Kidney (tissue), 14 donors: ENCODE measurements around the gene MUCL1. TPM values are rescaled to one million over a fixed set of nuclear protein-coding genes. Genes with fewer than 3 reads are reported as not detected.
A peak's percentile ranks its signal among the peaks of the same experiment; 100 is the strongest.

ENCODE experiments used
- DNase-seq, 5 donors: peaks; one replicate each; pipeline ENCODE4 v3.0.0-alpha.2; 2013 to 2020
- FAIRE-seq: peaks from 2 replicates; lab custom pipeline; 2012; peaks lifted over from hg19 to GRCh38; lab: Jason Lieb, UNC
- H3K27ac ChIP-seq, 2 donors: one replicate each; pipeline ENCODE4 v1.7.0; 2013; ENCODE audit warnings: low read depth in 2 of 2, low read length in 2 of 2, inconsistent platforms in 1 of 2
- H3K27me3 ChIP-seq: one replicate; pipeline ENCODE4 v1.7.1; 2013; ENCODE audit warnings: low read length, inconsistent platforms; ENCODE audit not compliant: control insufficient read depth, insufficient read depth
- H3K36me3 ChIP-seq, 3 donors: one replicate each; pipeline versions ENCODE4 v1.7.0 to v1.7.1; 2013; ENCODE audit warnings: low read length in 3 of 3, control low read depth in 1 of 3, inconsistent platforms in 1 of 3; ENCODE audit not compliant: insufficient read depth in 3 of 3, control insufficient read depth in 2 of 3
- H3K4me1 ChIP-seq, 3 donors: one replicate each; pipeline versions ENCODE4 v1.7.0 to v1.7.1; 2013; ENCODE audit warnings: low read length in 3 of 3, inconsistent platforms in 1 of 3, low read depth in 1 of 3; ENCODE audit not compliant: control insufficient read depth in 2 of 3, insufficient read depth in 2 of 3
- H3K4me3 ChIP-seq, 3 donors: one replicate each; pipeline versions ENCODE4 v1.7.0 to v1.8.1; 2013; ENCODE audit warnings: low read length in 3 of 3, control low read depth in 1 of 3, inconsistent platforms in 1 of 3
- H3K9ac ChIP-seq, 3 donors: one replicate each; pipeline versions ENCODE4 v1.7.0 to v1.7.1; 2013; ENCODE audit warnings: low read length in 3 of 3, control low read depth in 1 of 3, inconsistent platforms in 1 of 3
- H3K9me3 ChIP-seq, 3 donors: one replicate each; pipeline versions ENCODE4 v1.7.0 to v1.7.1; 2013; ENCODE audit warnings: low read length in 3 of 3, control low read depth in 1 of 3, inconsistent platforms in 1 of 3; ENCODE audit not compliant: control insufficient read depth in 2 of 3, insufficient read depth in 1 of 3
- CTCF ChIP-seq: IDR thresholded peaks from 3 replicates; pipeline ENCODE4 v1.5.1; 2012; ENCODE audit warnings: mild to moderate bottlenecking, moderate library complexity, borderline replicate concordance; ENCODE audit not compliant: insufficient read depth; ENCODE audit errors: extremely low read depth
- intact Hi-C: fragments of 100-400 bp; cut with DNase I; formaldehyde crosslinking; loops from one replicate; pipeline ENCODE4 v1.11.1; 2022
- polyA plus RNA-seq: library from polyadenylated mRNA; stranded (reverse); fragments of 350-450 nt; fragmentation: Illumina TruSeq; extraction: RNeasy Lipid Tissue Mini Kit (QIAGEN cat#74804); gene quantifications from one replicate; pipeline ENCODE4 v1.2.3, GENCODE V29; 2014; ENCODE audit warnings: low read depth, low replicate concordance; ENCODE audit not compliant: insufficient read depth
- total RNA-seq: library from RNA; stranded (reverse); fragmentation: NEBNext Ultra II Directional; extraction: Animal tissue kit (Norgen Biotek cat#: 25700); gene quantifications from one replicate; pipeline ENCODE4 v1.2.1, GENCODE V29; 2021
- donor health status: control.
- donor health status: control.
- donor health status: control.
- donor health status: control.
- donor health status: control.
- donor health status: DM: yes; HTN: yes; CAD: no.
- donor health status: Normal renal cell carcinoma (clear cell type).

Gene MUCL1
- total and polyA plus RNA-seq, 2 donors from 2014 or later, result not detected

- no peak overlapping the region for H3K9ac ChIP-seq
- intact Hi-C loops, result no loop called here
- no peaks in the 10 kb centered on the region for H3K27me3 ChIP-seq
- TF ChIP-seq CTCF, result no peak
- no peak for DNase-seq
- FAIRE-seq, result no peak
- H3K9me3 ChIP-seq, result no peaks in the 10 kb centered on the region
- H3K4me1 ChIP-seq, result no peaks in the 10 kb centered on the region
- H3K36me3 ChIP-seq, result no peaks in the 10 kb centered on the region
- H3K27ac ChIP-seq, result no peak overlapping the region
- no peak overlapping the region for H3K4me3 ChIP-seq
Measured at GRCh38 chr12:54829511-54829910, 24.8 kb upstream of the MUCL1 start.

GRCh38 chr12:54830199-54830598, 24.1 kb upstream of the MUCL1 start:
- DNase-seq, result no peak
- H3K4me3 ChIP-seq, result no peak overlapping the region
- H3K27ac ChIP-seq, result no peak overlapping the region
- intact Hi-C loops, result no loop called here
- H3K27me3 ChIP-seq, result no peaks in the 10 kb centered on the region
- H3K9me3 ChIP-seq, result no peaks in the 10 kb centered on the region
- no peaks in the 10 kb centered on the region for H3K4me1 ChIP-seq
- no peak for TF ChIP-seq CTCF
- H3K9ac ChIP-seq, result no peak overlapping the region
- FAIRE-seq, result no peak
- no peaks in the 10 kb centered on the region for H3K36me3 ChIP-seq

- H3K36me3 ChIP-seq, result no peaks in the 10 kb centered on the region
- no peak for DNase-seq
- TF ChIP-seq CTCF, result no peak
- no peak for FAIRE-seq
- intact Hi-C loops, result no loop called here
- H3K27ac ChIP-seq, result no peak overlapping the region
- no peaks in the 10 kb centered on the region for H3K27me3 ChIP-seq
- peaks cover 0 to 2% (median 0%) of the 10 kb centered on the region in 3 donors for H3K9me3 ChIP-seq
- H3K4me1 ChIP-seq, result no peaks in the 10 kb centered on the region
- H3K9ac ChIP-seq, result no peak overlapping the region
- H3K4me3 ChIP-seq, result no peak overlapping the region
Measured at GRCh38 chr12:54831631-54832030, 22.7 kb upstream of the MUCL1 start.

GRCh38 chr12:54840244-54840865, 14.0 kb upstream of the MUCL1 start:
- intact Hi-C loops, result no loop called here
- no peak overlapping the region for H3K4me3 ChIP-seq
- no peak for TF ChIP-seq CTCF
- H3K27me3 ChIP-seq, result no peaks in the 10 kb centered on the region
- DNase-seq (peak in 1 of 5 donors; percentile 6), FAIRE-seq (no peak)
- H3K4me1 ChIP-seq, result no peaks in the 10 kb centered on the region
- H3K9me3 ChIP-seq, result peaks cover 0 to 6% (median 2%) of the 10 kb centered on the region in 3 donors
- no peaks in the 10 kb centered on the region for H3K36me3 ChIP-seq
- no peak overlapping the region for H3K9ac ChIP-seq
- H3K27ac ChIP-seq, result no peak overlapping the region
